Upper lobe of left lung (tissue), 4 donors: ENCODE measurements around the gene GNA14.

Experiments
- CTCF ChIP-seq, 6 experiments: fragments of 450-650 bp in 4 of 6; fragments of 200-600 bp in 2 of 6; sonication (generic) in 2 of 6; IDR thresholded peaks; one replicate each; pipeline ENCODE4 v1.5.1; 2016 to 2019; ENCODE audit warnings: antibody characterized with exemption in 6 of 6
- POLR2A ChIP-seq, 4 donors: fragments of 450-650 bp; IDR thresholded peaks; one replicate each; pipeline ENCODE4 v1.5.1; 2016 to 2017; ENCODE audit warnings: antibody characterized with exemption in 4 of 4, mild to moderate bottlenecking in 2 of 4
- POLR2AphosphoS5 ChIP-seq, 2 donors: sonication (generic); formaldehyde crosslinking; IDR thresholded peaks; one replicate each; pipeline ENCODE4 v1.5.1; 2017; ENCODE audit warnings: antibody characterized with exemption in 2 of 2

GRCh38 chr9:77592476-77592875 is 55.6 kb downstream of the GNA14 start:
- no peak for TF ChIP-seq CTCF (IDR thresholded peaks at IDR 0.05)
- no peak for TF ChIP-seq POLR2A (IDR thresholded peaks at IDR 0.05)
- TF ChIP-seq POLR2AphosphoS5 (IDR thresholded peaks at IDR 0.05) = no peak
